HPDE6-E6E7 (cell line): ENCODE measurements around the gene PIK3AP1.
"Not testable (repeated sequence)": the region's sequence is repeated elsewhere in the genome, so short reads cannot be mapped to it uniquely, and the experiment has no call there.

Experiments
- DNase-seq: peaks from one replicate; pipeline ENCODE4 v3.0.0; 2011; ENCODE audit warnings: missing footprints; ENCODE audit errors: extremely low spot score

PIK3AP1 gene

DNA sequence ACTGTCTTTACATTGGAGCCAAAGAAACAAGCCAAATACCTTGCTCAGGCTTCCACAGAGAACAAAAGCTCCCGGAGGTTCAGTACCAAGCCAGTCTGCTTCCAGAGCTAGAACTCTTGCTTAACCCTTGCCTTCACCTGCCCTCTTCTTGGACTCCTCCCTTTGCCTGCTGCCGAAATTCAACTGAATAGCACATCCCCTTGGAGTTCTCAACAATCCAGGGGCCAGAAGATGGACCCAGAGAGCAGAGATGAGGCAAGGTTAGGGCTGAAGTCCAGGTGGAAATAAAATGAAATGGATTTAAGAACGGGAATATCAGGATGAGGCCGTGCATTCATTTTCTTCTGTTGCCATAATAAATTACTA lies 876 bp upstream of the PIK3AP1 start:
- no peak for DNase-seq

DNA sequence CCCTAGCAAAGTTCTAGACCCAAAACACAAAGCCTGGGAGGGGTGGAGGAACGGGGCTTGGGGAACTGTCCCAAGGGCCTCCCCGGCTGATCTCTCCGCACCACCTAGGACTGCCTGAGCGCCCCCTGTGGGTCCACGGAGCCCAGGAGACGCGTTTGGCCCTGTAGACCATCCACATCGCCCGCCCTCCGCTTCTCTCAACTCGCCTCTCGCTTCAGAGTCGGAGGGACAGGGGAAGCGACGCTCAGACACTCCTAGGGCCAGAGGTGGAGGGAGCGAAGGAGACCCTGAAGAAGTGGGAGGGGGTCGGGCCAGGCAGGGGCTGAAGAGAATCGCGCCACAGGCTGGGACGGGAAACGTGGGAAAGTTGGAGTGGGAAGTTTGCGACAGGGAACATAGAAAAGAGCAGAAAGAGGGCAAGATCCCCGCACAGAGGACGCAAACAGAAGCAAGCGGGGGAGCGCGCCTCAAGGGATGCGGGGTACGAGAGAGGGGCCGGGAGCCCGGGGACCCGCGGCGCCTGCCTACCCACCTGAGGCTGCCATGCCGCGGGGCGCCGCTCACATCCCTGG lies 378 bp downstream of the PIK3AP1 start:
- DNase-seq, result no peak

- DNase-seq, result no peak
These were observed 1.1 kb downstream of the PIK3AP1 start for GRCh38 chr10:96719200-96719599.

- DNase-seq, result no peak
These were observed 1.9 kb downstream of the PIK3AP1 start for GRCh38 chr10:96718304-96718990.

- DNase-seq, result no peak
These were observed 3.9 kb downstream of the PIK3AP1 start for GRCh38 chr10:96716390-96716789.

GRCh38 chr10:96714746-96715255 lies 5.5 kb downstream of the PIK3AP1 start:
- DNase-seq, result no peak

DNA sequence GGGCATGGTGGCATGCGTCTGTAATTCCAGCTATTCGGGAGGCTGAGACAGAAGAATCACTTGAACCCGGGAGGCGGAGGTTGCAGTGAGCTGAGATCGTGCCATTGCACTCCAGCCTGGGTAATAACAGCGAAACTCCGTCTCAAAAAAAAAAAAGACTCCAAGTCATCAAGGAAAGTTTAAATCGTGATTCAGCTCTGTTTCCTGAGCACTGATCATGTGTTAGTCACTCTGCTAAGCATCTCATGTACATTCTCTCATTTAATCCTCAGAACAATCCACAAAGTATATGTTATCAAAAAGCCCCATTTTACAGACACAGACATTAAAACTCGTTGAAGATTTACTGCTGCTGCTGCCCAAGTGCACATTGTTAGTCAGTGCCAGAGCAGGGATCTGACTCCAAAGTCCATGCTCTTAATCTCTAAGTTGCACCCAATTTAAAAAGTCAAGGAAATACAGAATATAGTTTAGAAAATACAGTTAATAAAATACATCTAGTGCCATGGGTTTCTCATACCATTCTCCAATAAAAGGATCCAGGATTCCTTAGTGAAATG lies 6.2 kb downstream of the PIK3AP1 start:
- DNase-seq, result peak; percentile 31

DNA sequence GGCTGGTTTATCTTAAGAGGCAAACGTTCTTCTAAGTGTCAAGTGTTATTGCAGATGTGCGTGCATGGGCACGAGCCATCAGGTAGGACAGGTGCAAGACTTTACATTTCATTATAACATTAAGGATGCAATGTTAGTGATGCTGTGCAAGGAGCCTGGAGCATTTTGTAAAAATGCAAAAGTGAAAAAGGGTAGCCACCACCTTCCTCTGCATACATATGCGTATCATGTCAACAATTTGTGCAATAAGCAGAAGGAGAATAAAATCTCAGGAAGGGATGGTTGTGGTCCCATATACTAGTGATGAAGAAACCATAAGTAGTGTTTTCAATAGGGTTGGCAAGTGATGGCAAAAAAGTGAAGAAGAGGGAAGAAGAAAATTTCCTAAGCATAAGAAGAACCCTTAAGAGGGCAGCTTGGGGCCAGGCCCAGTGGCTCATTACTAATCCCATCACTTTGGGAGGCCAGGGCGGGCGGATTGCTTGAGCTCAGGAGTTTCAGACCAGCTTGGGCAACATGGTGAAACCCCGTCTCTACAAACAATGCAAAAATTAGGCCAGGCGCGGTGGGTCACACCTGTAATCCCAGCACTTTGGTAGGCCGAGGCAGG lies 7.5 kb downstream of the PIK3AP1 start:
- no peak for DNase-seq

GRCh38 chr10:96711048-96711728 lies 9.1 kb downstream of the PIK3AP1 start:
- no peak for DNase-seq

DNA sequence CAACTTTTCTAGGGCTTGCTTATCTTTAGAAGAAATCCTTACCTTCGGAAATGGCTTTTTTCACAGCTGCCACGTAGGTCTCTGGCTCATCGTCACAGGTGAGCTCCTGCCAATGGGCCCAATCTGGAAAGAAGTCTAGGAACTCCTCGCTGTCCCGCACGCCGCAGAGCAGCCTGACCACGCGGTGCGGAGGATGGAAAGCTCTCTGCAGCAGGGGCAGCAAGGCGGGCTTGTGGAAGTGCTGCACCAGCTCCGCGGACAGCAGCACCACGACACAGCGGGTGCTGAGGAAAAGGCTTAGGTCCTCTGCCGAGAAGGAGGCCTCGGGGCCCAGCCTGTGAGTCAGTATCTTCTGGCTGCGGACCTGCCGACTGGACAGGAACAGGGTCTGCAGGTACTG lies 10.8 kb downstream of the PIK3AP1 start:
- DNase-seq, result no peak

- no peak for DNase-seq
These were observed 11.3 kb downstream of the PIK3AP1 start for GRCh38 chr10:96708996-96709395.

- DNase-seq, result no peak
These were observed 11.9 kb downstream of the PIK3AP1 start for GRCh38 chr10:96708456-96708855.

- DNase-seq, result no peak
These were observed 13.9 kb downstream of the PIK3AP1 start for GRCh38 chr10:96706331-96706853.

- no peak for DNase-seq
These were observed 15.2 kb downstream of the PIK3AP1 start for GRCh38 chr10:96705134-96705533.

GRCh38 chr10:96704563-96704962 lies 15.8 kb downstream of the PIK3AP1 start:
- no peak for DNase-seq

DNA sequence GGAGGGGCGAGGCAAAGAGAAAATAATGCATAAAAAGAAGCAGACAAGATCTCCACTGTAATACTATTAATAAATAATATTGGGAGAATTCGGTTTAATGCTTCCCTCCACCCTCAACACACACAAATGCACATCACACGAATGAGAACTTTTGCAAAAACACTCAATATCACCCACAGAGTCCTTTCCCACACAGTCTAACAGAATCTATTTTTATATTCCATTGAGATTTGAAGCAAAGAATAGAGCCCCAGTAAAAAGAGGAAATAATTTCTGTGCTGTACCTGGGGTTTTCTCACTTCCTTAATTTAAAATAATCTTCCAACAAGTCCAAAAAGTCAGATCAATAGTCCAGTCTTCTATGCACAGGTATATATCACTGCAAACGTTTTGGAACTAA lies 17.0 kb downstream of the PIK3AP1 start:
- no peak for DNase-seq

- no peak for DNase-seq
These were observed 19.0 kb downstream of the PIK3AP1 start for GRCh38 chr10:96701265-96701664.

DNA sequence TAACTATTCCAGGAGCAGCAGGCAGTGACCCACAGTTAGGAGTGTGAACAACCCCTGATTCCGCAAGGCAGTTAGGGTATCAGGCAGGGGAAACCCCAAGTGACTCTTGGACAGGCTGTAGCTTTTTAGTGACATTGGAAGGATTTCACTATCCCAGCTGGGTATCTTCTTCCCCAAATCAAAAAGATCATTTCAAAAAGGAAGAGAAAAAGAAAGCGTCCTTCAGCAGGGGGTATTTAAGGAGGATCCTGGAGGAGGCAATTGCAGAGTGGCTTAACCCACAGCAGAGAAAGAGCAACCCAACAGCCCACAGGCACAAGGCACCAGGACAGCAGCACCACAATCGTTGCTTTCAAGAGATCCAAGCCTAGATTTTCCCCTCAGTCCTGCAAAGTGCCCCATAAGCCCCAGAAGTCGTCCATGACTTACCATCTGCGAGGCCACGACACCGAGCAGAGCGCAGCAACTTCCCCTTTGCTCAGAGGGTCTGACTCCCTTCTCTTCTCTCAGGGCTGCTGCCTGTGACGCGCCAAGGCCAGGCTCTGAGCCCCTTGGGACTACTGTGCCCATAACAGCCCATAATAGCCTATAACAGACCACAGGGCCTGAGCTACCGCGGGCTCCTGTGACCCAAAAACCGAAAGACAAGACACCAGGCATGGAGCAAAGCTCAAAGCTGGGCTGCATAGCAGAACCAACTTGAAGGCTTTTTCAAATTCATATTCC lies 19.8 kb downstream of the PIK3AP1 start:
- no peak for DNase-seq

GRCh38 chr10:96699613-96700012 lies 20.7 kb downstream of the PIK3AP1 start:
- no peak for DNase-seq

DNA sequence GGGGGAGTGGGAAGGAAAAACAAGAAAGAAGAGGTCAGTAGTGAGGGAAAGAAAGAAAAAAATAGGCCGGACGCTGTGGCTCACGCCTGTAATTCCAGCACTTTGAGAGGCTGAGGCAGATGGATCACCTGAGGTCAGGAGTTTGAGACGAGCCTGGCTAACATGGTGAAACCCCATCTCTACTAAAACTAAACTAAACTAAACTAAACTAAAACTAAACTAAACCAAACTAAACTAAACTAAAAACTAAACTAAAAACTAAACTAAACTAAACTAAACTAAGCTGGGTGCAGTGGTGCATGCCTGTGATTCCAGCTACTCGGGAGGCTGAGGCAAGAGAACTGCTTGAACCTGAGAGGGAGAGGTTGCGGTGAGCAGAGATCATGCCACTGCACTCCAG lies 22.0 kb downstream of the PIK3AP1 start:
- DNase-seq, result not testable (repeated sequence)

- DNase-seq, result no peak
These were observed 22.9 kb downstream of the PIK3AP1 start for GRCh38 chr10:96697438-96697837.
